MM.1S (cell line): ENCODE measurements around the gene MXRA7.

Experiments
- DNase-seq: peaks from one replicate; pipeline ENCODE4 v3.0.0-alpha.2; 2015
- H2AFZ ChIP-seq: fragments of 300-600 bp; sonication (generic); 2 replicates; pipeline ENCODE4 v1.6.0; 2016; ENCODE audit warnings: antibody characterized with exemption, low read length
- H3F3A ChIP-seq: fragments of 300-600 bp; sonication (generic); 2 replicates; pipeline ENCODE4 v1.6.1; 2016; ENCODE audit warnings: mild to moderate bottlenecking, antibody characterized with exemption, low read length, moderate library complexity, mixed read lengths; ENCODE audit not compliant: insufficient read depth
- H3K27ac ChIP-seq: fragments of 300-600 bp; sonication (generic); 2 replicates; pipeline ENCODE4 v1.5.1; 2016; ENCODE audit warnings: mild to moderate bottlenecking, low read length
- H3K27me3 ChIP-seq: fragments of 300-600 bp; sonication (generic); replicated peaks from 2 replicates; pipeline ENCODE4 v1.6.0; 2016; ENCODE audit warnings: low read length; ENCODE audit not compliant: insufficient read depth
- H3K36me3 ChIP-seq: fragments of 300-600 bp; sonication (generic); replicated peaks from 2 replicates; pipeline ENCODE4 v1.6.1; 2016; ENCODE audit warnings: mild to moderate bottlenecking, low read length, mixed read lengths; ENCODE audit not compliant: insufficient read depth
- H3K4me1 ChIP-seq: fragments of 300-600 bp; sonication (generic); 2 replicates; pipeline ENCODE4 v1.6.1; 2016; ENCODE audit warnings: low read length, mixed read lengths
- H3K4me2 ChIP-seq: fragments of 300-600 bp; sonication (generic); 2 replicates; pipeline ENCODE4 v1.6.0; 2016; ENCODE audit warnings: low read depth, low read length
- H3K4me3 ChIP-seq: fragments of 300-600 bp; sonication (generic); 2 replicates; pipeline ENCODE4 v1.5.1; 2016; ENCODE audit warnings: low read length, mixed read lengths
- H3K79me2 ChIP-seq: fragments of 300-600 bp; sonication (generic); 2 replicates; pipeline ENCODE4 v1.6.1; 2016; ENCODE audit warnings: mixed run types, low read length, mixed read lengths
- H3K9ac ChIP-seq: fragments of 300-600 bp; sonication (generic); 2 replicates; pipeline ENCODE4 v1.6.1; 2016; ENCODE audit warnings: low read length, mixed read lengths
- H3K9me2 ChIP-seq: fragments of 300-600 bp; sonication (generic); replicated peaks from 2 replicates; pipeline ENCODE4 v1.6.1; 2016; ENCODE audit warnings: mild to moderate bottlenecking, low read length, mixed read lengths; ENCODE audit not compliant: insufficient read depth
- H3K9me3 ChIP-seq: fragments of 300-600 bp; sonication (generic); replicated peaks from 2 replicates; pipeline ENCODE4 v1.6.1; 2016; ENCODE audit warnings: mild to moderate bottlenecking, low read length, mixed read lengths; ENCODE audit not compliant: insufficient read depth
- H4K20me1 ChIP-seq: fragments of 300-600 bp; sonication (generic); 2 replicates; pipeline ENCODE4 v1.6.1; 2016; ENCODE audit warnings: mild to moderate bottlenecking, low read length, moderate library complexity, mixed read lengths; ENCODE audit not compliant: insufficient read depth
- CTCF ChIP-seq: fragments of 300-600 bp; sonication (generic); IDR thresholded peaks from 2 replicates; pipeline ENCODE4 v1.5.1; 2016; ENCODE audit warnings: antibody characterized with exemption, low read length, mixed read lengths
- EZH2 ChIP-seq: fragments of 300-600 bp; sonication (generic); optimal IDR thresholded peaks from 2 replicates; pipeline ENCODE3; 2017; ENCODE audit warnings: low read depth, mild to moderate bottlenecking, antibody characterized with exemption, low read length, mixed read lengths
- EZH2phosphoT487 ChIP-seq: fragments of 300-600 bp; sonication (generic); IDR thresholded peaks from 2 replicates; pipeline ENCODE4 v1.6.1; 2018; ENCODE audit warnings: antibody characterized with exemption, low read length

Gene MXRA7

GRCh38 chr17:76738468-76738850, 27.7 kb upstream of the MXRA7 start:
- no peaks in the 10 kb centered on the region for H3K9me2 ChIP-seq
- H4K20me1 ChIP-seq: peaks cover 27% of the 10 kb centered on the region
- H3K4me3 ChIP-seq: peak overlapping the region; percentile 78
- H3K4me1 ChIP-seq: peaks cover 19% of the 10 kb centered on the region
- no peak for DNase-seq
- no peaks in the 10 kb centered on the region for H3K27me3 ChIP-seq
- peaks cover 33% of the 10 kb centered on the region for H3F3A ChIP-seq
- H2AFZ ChIP-seq: peak overlapping the region; percentile 26; the same call in 1 of the 2 replicates
- H3K27ac ChIP-seq: peak overlapping the region; percentile 92; the same call in 1 of the 2 replicates
- H3K4me2 ChIP-seq: peak overlapping the region; percentile 75
- TF ChIP-seq EZH2 (no peak), CTCF (no peak), EZH2phosphoT487 (no peak)
- H3K36me3 ChIP-seq: peaks cover 28% of the 10 kb centered on the region
- no peaks in the 10 kb centered on the region for H3K9me3 ChIP-seq
- peak overlapping the region; percentile 94 for H3K9ac ChIP-seq
- peaks cover 55% of the 10 kb centered on the region for H3K79me2 ChIP-seq

- Histone ChIP-seq H3K9ac (peak within 1 kb of the TSS; percentile 99), H3K9me3 (no peaks in the 10 kb centered on the region), H3K79me2 (peaks cover 61% of the 10 kb centered on the region), H2AFZ (peak within 1 kb of the TSS; percentile 48), H3K27me3 (no peaks in the 10 kb centered on the region), H4K20me1 (peaks cover 33% of the 10 kb centered on the region), H3K4me2 (peak within 1 kb of the TSS; percentile 75), H3K4me3 (peak within 1 kb of the TSS; percentile 95), H3K9me2 (no peaks in the 10 kb centered on the region), H3K36me3 (peaks cover 33% of the 10 kb centered on the region), H3K27ac (peak within 1 kb of the TSS; percentile 92), H3K4me1 (peaks cover 19% of the 10 kb centered on the region), H3F3A (peaks cover 39% of the 10 kb centered on the region)
- TF ChIP-seq EZH2phosphoT487: no peak
- TF ChIP-seq EZH2: no peak
- no peak for TF ChIP-seq CTCF
- DNase-seq: peak; percentile 96
Observed at GRCh38 chr17:76737676-76738467, 27.1 kb upstream of the MXRA7 start, which contains the start of gene MFSD11. MFSD11 (plus strand) TSS chr17:76738119; CDS start chr17:76738353, 234 bp downstream.

- H3K4me1 ChIP-seq: peaks cover 19% of the 10 kb centered on the region
- H3K4me3 ChIP-seq: peak within 1 kb of the TSS; percentile 95
- no peaks in the 10 kb centered on the region for H3K27me3 ChIP-seq
- H3K79me2 ChIP-seq: peaks cover 66% of the 10 kb centered on the region
- DNase-seq: peak; percentile 99
- H3K4me2 ChIP-seq: peak within 1 kb of the TSS; percentile 83
- peak within 1 kb of the TSS; percentile 92 for H3K27ac ChIP-seq
- H3K9me2 ChIP-seq: no peaks in the 10 kb centered on the region
- peaks cover 33% of the 10 kb centered on the region for H3K36me3 ChIP-seq
- H3K9ac ChIP-seq: peak within 1 kb of the TSS; percentile 99
- peaks cover 46% of the 10 kb centered on the region for H3F3A ChIP-seq
- no peaks in the 10 kb centered on the region for H3K9me3 ChIP-seq
- TF ChIP-seq CTCF (no peak), EZH2phosphoT487 (no peak), EZH2 (no peak)
- peak within 1 kb of the TSS; percentile 48 for H2AFZ ChIP-seq
- peaks cover 33% of the 10 kb centered on the region for H4K20me1 ChIP-seq
Observed at GRCh38 chr17:76737082-76737675, 26.4 kb upstream of the MXRA7 start, which contains the start of gene SRSF2. SRSF2 (minus strand) TSS chr17:76737331; CDS start chr17:76737160, 171 bp downstream.
